Fibroblast of pulmonary artery (primary cell): ENCODE results near the gene EIF4E1B.

Source experiments
- DNase-seq: peaks from one replicate; pipeline ENCODE4 v3.0.0-alpha.2; 2010; ENCODE audit warnings: low read depth
- H3K4me3 ChIP-seq: replicated peaks from 2 replicates; pipeline ENCODE4 v1.5.1; 2011; ENCODE audit warnings: low read depth, mild to moderate bottlenecking, control low read depth, low read length, moderate library complexity
- TF ChIP-seq, protein P1 (sequence below): IDR thresholded peaks from 2 replicates; pipeline ENCODE4 v1.5.1; 2011; ENCODE audit warnings: mild to moderate bottlenecking, control low read depth, low read length, inconsistent platforms; ENCODE audit errors: missing control alignments

EIF4E1B gene

DNA sequence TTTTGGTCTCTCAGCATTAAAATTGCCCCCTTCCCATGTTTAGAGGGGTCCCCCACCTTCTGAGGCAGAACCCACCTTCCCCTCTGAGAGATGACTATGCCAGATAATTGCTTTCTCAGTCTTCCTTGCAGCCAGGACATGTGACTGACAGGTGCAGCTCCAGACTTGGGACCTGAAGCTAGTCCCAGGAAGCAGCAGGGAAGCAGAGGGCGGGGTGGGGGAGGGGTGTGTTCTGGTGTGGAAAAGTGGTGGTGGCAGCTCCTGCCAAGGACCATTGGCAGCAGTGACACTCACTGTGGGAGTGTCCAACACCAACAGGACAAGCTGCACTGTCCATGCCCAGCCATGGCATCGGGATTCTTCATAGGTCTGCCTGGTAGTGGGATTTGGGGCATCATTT, 2.3 kb downstream of the EIF4E1B start:
- no peak for DNase-seq
- no peak overlapping the region for H3K4me3 ChIP-seq
- TF ChIP-seq, protein P1, sequence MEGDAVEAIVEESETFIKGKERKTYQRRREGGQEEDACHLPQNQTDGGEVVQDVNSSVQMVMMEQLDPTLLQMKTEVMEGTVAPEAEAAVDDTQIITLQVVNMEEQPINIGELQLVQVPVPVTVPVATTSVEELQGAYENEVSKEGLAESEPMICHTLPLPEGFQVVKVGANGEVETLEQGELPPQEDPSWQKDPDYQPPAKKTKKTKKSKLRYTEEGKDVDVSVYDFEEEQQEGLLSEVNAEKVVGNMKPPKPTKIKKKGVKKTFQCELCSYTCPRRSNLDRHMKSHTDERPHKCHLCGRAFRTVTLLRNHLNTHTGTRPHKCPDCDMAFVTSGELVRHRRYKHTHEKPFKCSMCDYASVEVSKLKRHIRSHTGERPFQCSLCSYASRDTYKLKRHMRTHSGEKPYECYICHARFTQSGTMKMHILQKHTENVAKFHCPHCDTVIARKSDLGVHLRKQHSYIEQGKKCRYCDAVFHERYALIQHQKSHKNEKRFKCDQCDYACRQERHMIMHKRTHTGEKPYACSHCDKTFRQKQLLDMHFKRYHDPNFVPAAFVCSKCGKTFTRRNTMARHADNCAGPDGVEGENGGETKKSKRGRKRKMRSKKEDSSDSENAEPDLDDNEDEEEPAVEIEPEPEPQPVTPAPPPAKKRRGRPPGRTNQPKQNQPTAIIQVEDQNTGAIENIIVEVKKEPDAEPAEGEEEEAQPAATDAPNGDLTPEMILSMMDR, result no peak

DNA sequence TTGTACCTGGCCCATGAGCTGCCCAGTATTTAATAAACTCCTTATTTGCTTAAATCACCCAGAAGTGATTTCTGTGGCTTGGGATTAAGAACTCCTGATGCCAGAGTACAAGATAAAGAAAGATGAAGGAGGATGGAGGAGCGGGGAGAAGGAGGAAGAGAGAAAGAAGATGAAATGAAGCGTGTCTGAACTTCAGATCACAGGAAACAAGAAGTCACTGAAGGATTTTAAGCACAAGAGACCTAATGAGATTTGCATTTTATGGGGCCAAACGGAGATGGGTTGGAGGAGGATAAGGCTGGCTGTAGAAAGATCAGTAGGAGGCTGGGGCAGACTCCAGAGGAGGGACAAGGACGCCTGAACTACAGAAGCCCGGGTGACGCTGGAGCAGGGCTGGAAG, 3.1 kb downstream of the EIF4E1B start:
- no peak overlapping the region for H3K4me3 ChIP-seq
- TF ChIP-seq, protein P1, result no peak

DNA sequence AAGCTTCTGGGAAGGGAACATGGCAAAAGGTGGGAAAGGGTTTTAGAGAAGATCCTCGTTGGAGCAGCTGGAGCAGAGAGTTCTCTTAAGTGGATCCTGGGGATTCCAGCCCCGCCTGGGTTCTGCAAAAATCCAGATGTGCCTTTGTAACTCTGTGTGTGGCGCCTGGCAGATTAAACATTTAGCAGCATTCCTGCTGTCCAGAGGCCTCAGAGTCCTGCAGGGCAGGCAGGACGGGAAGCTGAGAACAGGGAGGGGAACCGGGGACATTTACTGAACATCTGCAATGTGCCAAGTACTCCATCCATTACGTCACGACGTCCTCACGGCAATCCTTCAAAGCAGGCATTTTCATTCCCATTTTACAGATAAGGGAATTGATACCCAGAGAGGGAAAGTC, 6.0 kb downstream of the EIF4E1B start:
- peak; percentile 29 for DNase-seq
- TF ChIP-seq, protein P1, result no peak
- no peak overlapping the region for H3K4me3 ChIP-seq

More for the DNA sequence above, 3.1 kb downstream of the EIF4E1B start:
- DNase-seq, result no peak

DNA sequence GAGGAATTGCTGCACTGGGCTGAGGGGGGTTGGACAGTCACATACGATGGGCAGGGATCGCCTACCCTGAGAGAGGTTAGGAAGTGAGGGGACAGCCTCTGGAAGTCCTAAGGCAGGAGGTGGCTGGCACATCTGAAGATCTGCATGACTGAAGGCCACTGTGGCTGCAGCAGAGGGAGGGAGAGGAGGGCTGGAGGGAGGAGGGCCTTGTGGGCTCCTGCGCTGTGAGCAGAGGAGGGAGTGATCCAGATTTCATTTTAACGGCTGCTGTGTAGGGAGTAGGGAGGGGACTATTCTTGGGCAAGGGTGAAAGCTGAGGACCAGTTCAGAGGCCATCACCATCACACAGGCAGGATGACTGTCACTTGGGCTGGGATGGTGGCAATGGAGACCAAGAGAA, 7.1 kb downstream of the EIF4E1B start:
- TF ChIP-seq, protein P1, result no peak
- no peak for DNase-seq
- H3K4me3 ChIP-seq, result no peak overlapping the region

DNA sequence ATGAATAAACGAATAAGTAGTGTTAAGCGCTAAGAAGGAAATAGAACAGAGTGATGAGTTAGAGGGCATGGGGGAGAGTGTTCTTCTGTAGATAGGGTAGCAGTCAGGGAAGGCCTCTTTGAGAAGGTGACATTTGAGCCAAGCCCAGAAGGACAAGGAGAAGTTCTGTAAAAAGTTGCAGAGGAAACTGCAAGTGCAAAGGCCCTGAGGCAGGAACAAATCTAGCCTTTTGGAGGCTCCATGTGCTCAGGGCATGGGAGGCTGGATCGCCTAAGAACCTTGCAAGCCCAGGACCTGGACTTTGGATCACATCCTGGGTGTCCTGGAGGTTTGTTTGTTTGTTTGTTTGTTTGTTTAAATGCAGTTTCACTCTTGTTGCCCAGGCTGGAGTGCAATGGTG, 8.0 kb downstream of the EIF4E1B start:
- TF ChIP-seq, protein P1, result no peak
- DNase-seq, result no peak
- no peak overlapping the region for H3K4me3 ChIP-seq

DNA sequence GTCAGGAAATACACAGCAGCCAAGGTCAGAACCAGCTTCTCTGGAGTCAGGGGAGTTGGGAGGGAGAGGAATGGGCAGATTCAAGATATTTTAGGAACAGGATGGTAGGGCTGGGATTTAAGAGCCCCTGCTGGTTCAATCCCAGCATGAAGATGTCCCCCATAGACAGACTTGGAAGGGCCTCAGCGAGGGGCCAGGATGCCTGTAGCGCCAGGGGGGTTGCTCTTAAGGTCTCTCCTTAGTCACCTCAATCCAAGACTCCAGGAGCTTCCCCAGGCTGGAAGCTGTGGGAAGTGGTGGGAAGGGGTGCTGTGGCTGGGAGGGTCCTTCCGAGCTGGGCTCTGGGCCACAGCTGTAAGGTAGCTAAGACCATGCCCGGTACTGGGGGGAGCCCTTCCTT, 8.7 kb downstream of the EIF4E1B start:
- H3K4me3 ChIP-seq, result no peak overlapping the region

DNA sequence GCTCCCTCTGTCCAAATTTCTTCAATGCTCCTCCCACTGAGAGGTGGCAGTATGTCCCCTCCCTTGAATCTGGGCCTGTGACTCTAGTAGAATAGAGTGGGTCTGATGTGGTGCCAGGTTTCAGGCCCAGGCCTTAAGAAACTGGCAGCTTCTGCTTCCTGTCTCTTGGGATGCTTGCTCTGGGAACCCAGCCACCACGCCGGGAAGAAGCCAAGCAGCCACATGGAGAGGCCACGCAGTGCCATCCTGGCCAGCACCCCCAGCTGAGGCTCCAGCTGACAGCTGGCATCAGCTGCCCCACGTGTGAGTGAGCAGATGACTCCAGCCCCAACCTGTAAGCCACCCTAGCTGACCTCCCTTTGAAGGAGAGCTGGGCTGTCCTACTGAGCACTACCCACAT, 9.5 kb downstream of the EIF4E1B start:
- TF ChIP-seq, protein P1, result no peak
- DNase-seq, result peak; percentile 35
- H3K4me3 ChIP-seq, result no peak overlapping the region

More for the DNA sequence above, 8.7 kb downstream of the EIF4E1B start:
- no peak for DNase-seq
- TF ChIP-seq, protein P1, result no peak
